Right cardiac atrium (tissue), 5 donors: Measurements from ENCODE around the gene EDN2. TPM values are rescaled to one million over a fixed set of nuclear protein-coding genes. Genes with fewer than 3 reads are reported as not detected.

Experiments
- ATAC-seq, 2 donors: fragments of 200-7000 bp; cut with Tn5 transposase; one replicate each; pipeline versions ENCODE4 v1.8.0 to v1.9.1; 2020; ENCODE audit warnings: moderate library complexity in 2 of 2, mild to moderate bottlenecking in 1 of 2
- DNase-seq, 3 donors: peaks; one replicate each; pipeline ENCODE4 v3.0.0-alpha.2; 2020
- H3K27ac ChIP-seq: one replicate; pipeline ENCODE4 v1.5.1; 2013; ENCODE audit warnings: mild to moderate bottlenecking, low read length, control low read depth, moderate library complexity
- H3K27me3 ChIP-seq: one replicate; pipeline ENCODE4 v1.6.1; 2013; ENCODE audit not compliant: control insufficient read depth, insufficient read depth
- H3K4me1 ChIP-seq: one replicate; pipeline ENCODE4 v1.6.1; 2013; ENCODE audit warnings: low read length; ENCODE audit not compliant: control insufficient read depth, insufficient read depth
- H3K4me3 ChIP-seq: one replicate; pipeline ENCODE4 v1.5.1; 2013; ENCODE audit warnings: low read length, control low read depth
- H3K9me3 ChIP-seq: one replicate; pipeline ENCODE4 v1.6.1; 2013; ENCODE audit warnings: low read length; ENCODE audit not compliant: control insufficient read depth
- WGBS: extraction: QIAGEN DNeasy Blood & Tissue Kit; methylation state at CpG from one replicate; pipeline ENCODE4 v1.1.7; 2013; 5-methylcytosine and 5-hydroxymethylcytosine counted together
- intact Hi-C, 4 donors: fragments of 100-400 bp; cut with DNase I; formaldehyde crosslinking; loops; one replicate each; pipeline versions ENCODE4 v1.11.0 to v1.14.0; 2022 to 2023
- polyA plus RNA-seq: library from polyadenylated mRNA; stranded (reverse); fragments of 200-250 nt; gene quantifications from one replicate; pipeline ENCODE4 v1.2.3, GENCODE V29; 2013
- total RNA-seq, 4 donors: library from RNA; stranded (reverse); fragmentation: NEBNext Ultra II Directional; extraction: Animal tissue kit (Norgen Biotek cat#: 25700); gene quantifications; one replicate each; pipeline ENCODE4 v1.2.1, GENCODE V29; 2021
- donor health status: healthy with polysubstance abuse.
- donor health status: DM: no; HTN: yes; CAD: no.
- donor health status: DM: no; HTN: no; CAD: no.
- donor health status: DM: no; HTN: yes; CAD: no; lungs with severe emphysema.
- donor health status: DM: yes; HTN: yes; CAD: no.

Gene EDN2
- total and polyA plus RNA-seq, 5 donors, result 0.07 to 0.56 (median 0.37) TPM

- no peaks in the 10 kb centered on the region for H3K9me3 ChIP-seq
- DNase-seq (peak in 1 of 3 donors; percentile 44), ATAC-seq (no peak)
- intact Hi-C loops, result no loop called here
- 91% methylated on average over 15 of the region's 15 CpGs for WGBS
- no peaks in the 10 kb centered on the region for H3K27me3 ChIP-seq
- H3K4me3 ChIP-seq, result no peak overlapping the region
- no peaks in the 10 kb centered on the region for H3K4me1 ChIP-seq
- H3K27ac ChIP-seq, result no peak overlapping the region
Observed at GRCh38 chr1:41481109-41481775, 3.2 kb downstream of the EDN2 start.

DNA sequence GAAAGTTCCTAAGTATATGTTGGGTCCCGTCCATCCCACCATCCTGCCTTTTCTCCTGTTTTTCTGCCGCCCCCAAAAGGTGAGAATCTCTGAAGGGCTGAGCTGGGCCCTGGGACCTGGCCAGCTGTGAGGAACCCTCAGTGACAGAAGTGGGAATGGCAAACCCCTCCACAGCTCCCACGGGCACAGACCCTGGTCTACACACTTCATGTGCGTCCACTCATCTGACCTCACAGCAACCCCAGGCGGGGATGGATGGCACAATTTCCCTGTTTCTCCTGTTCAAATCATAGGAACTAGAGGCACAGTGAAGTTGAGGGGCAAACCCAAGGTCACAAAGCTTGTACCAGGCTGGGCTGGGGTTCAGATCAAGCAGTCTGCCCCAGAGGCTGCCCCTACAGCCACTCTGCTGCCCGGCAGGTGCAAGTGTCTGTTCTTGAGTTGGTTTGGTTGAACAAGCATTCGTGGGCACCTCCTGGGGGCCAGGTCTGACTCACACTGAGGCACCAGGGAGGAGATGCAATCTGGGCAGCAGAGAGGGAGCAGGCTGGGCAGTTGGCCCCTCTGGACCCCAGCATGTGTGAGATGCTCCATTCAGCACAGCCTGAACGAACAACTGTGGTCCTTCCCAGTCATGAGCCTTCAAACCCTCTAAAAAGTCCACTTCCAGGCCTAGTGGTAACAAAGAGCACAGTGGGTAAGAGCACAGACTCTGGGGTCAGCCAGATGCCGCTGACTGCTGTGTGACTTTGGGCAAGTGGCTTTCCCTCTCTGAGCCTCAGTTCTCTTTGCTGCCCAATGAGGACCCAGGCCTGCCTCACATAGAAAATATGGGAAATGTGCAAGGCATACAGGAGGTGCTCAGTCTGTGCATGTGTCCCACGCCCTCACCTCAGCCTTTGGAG lies 4.0 kb downstream of the EDN2 start:
- intact Hi-C loops, result no loop called here
- no peaks in the 10 kb centered on the region for H3K27me3 ChIP-seq
- H3K4me1 ChIP-seq, result no peaks in the 10 kb centered on the region
- WGBS, result 89% methylated on average over 10 of the region's 10 CpGs
- DNase-seq (peak in 1 of 3 donors; percentile 23), ATAC-seq (no peak)
- H3K9me3 ChIP-seq, result no peaks in the 10 kb centered on the region
- H3K4me3 ChIP-seq, result no peak overlapping the region
- no peak overlapping the region for H3K27ac ChIP-seq

DNA sequence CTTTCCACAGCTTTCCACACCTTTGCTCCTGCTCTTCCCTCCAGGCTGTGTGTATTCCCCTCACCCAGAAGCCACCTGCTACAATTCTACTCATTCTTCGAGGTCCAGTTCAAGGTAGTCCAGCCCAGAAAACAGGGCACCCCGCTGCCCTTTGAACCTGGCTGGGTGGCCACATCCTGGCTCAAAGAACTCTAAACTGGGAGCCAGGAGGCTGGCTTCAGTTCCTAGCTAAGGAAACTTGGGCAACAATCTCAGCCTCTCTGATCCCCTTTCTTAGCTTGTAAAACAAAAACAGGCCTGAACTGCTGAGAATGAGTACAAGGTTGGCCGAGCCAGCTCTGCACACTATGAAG lies 4.7 kb downstream of the EDN2 start:
- Histone ChIP-seq H3K4me3 (no peak overlapping the region), H3K27me3 (no peaks in the 10 kb centered on the region), H3K4me1 (no peaks in the 10 kb centered on the region), H3K27ac (no peak overlapping the region), H3K9me3 (no peaks in the 10 kb centered on the region)
- intact Hi-C loops, result no loop called here
- WGBS, result 80% methylated on average over 3 of the region's 3 CpGs
- DNase-seq, result no peak
- no peak for ATAC-seq

DNA sequence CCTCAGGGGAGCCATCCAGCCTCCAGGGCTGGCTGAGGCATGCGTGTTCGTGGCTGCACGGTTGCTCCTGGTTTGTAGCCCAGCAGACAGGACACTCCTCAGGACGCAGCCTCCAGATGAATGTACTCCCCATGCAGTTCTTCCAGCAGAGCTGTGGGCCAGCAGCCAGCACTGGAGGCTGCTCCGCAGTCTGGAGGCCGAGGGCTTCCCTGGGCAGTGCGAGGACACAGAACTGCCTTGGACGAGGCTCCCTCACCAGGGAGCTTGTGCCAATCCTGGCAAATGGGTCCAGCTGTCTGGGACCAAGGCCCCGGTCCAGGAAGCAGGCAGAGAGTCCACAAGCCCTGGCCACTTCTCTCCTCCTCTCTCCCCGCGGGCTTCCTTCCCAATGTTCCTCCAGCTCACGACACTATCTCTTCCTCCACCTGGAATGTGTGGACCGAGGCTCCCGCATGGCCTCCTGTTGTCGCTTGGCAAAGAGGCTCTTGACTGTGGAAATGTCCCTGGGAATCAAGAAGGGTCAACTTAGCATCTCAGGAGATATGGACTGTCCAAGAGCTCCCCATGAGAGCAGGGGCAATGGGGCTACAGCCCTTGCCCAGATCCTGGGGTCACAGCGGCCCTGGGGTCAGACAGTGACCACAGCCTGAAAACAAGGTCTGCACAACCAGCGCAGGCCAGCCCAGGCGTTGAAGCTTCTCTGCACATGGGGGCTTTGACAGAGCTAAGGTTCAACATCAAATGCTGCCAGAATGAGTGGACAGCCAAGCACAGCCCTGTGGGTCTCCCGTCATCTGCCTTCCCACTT lies 5.3 kb downstream of the EDN2 start:
- no peaks in the 10 kb centered on the region for H3K9me3 ChIP-seq
- peak; percentile 49 to 59 for ATAC-seq
- 44% methylated on average over 19 of the region's 19 CpGs for WGBS
- H3K27me3 ChIP-seq, result no peaks in the 10 kb centered on the region
- no peak overlapping the region for H3K27ac ChIP-seq
- peak; percentile 79 to 92 (median 91) for DNase-seq
- no peaks in the 10 kb centered on the region for H3K4me1 ChIP-seq
- intact Hi-C loops, result no loop called here
- no peak overlapping the region for H3K4me3 ChIP-seq

DNA sequence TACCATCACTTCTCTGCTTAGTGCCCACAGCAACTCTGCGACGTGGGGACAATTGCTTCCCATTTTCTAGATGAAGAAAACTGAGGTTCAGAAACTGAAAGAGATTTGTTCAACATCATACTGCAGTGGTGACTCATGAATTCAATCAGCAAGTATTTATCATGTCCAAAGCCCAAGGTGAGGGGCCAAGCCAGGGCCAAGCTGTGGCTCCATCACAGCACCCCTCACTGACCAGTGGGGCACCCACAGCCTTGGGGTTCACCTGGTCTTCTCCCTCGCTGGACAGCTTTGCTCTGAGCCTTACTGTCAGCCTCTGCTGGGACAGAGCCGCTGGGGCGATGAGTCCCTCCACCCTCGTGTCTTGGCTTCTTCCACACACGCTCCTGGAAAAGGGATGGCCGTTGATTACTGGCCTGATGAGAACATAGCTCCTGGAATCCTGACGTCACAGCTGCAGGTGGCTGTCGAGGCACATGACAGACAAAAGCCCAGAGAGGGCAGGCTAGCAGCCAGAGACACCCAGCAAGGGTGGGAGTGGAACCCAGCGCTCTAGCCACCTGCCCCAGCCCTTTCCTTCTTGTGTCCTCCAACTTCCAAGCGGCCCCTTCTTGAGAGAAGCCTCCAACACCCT lies 6.2 kb downstream of the EDN2 start:
- WGBS, result 76% methylated on average over 12 of the region's 12 CpGs
- DNase-seq (peak in 1 of 3 donors; percentile 49), ATAC-seq (no peak)
- no peak overlapping the region for H3K4me3 ChIP-seq
- no peaks in the 10 kb centered on the region for H3K9me3 ChIP-seq
- intact Hi-C loops, result no loop called here
- H3K27ac ChIP-seq, result no peak overlapping the region
- H3K4me1 ChIP-seq, result no peaks in the 10 kb centered on the region
- H3K27me3 ChIP-seq, result no peaks in the 10 kb centered on the region

DNA sequence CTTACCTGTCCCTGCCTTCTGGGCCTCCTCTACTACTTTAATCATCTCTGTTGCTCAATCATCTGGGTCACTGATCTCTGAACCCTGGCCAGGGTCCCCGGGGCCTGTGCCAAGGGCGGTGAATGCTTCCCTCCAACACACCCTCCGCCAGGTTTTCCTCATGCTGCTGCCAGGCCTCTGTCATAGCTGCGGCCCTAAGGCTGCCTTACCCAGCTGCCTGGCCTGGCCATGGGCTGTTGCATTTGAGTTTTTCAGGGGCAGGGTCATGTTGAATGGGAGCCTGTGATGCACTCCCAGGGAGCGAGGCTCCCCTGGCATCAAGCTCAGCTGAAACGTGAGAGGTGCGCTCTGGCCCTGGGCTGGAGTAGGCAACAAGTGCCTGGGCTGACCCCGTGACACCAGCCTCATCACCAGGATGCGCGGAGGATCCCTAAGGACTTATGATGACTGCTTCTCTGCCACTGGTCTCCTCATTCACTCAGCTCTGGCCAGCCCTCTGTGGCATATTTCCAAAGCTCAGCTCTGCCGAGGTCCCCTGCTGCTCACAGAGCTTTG lies 7.6 kb downstream of the EDN2 start:
- 59% methylated on average over 11 of the region's 11 CpGs for WGBS
- ATAC-seq, result no peak
- H3K9me3 ChIP-seq, result no peaks in the 10 kb centered on the region
- intact Hi-C loops, result no loop called here
- H3K27ac ChIP-seq, result no peak overlapping the region
- no peaks in the 10 kb centered on the region for H3K27me3 ChIP-seq
- no peaks in the 10 kb centered on the region for H3K4me1 ChIP-seq
- no peak overlapping the region for H3K4me3 ChIP-seq
- DNase-seq, result peak in 2 of 3 donors; percentile 66 to 68

DNA sequence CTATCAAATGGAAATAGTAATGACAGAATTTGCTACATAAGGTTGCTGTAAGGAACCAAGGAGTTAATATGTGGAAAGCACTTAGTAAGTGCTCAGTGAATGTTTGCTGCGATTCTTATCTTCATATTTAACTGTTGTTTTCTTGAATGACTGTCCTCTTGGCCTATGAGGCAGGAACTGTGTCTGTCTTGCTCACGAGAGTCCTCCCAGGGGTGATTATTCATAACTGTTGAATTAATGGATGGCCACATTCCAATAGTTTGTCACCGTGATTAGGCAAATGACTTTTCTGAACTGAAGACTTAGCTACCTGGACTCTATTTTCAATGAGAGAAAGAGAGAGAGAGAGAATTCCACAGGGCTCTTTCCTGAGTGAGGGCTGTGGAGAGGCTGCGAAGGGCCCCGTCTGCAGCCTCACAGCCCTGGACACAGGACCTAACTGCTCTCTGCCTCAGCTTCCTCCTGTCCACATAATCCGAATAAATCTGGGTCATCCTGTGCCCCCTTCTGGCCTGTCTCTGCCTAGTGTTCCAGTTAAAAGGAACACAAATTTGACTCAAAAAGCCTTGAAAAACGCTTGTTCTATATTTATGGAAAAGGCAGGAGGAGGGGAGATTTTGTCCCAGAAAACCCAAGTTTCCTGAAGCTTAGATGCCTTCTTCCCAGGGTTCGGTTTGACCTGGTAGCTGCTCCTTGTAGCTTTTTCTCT lies 8.5 kb downstream of the EDN2 start:
- H3K27ac ChIP-seq, result no peak overlapping the region
- WGBS, result 44% methylated on average over 8 of the region's 8 CpGs
- no peak overlapping the region for H3K4me3 ChIP-seq
- H3K9me3 ChIP-seq, result no peaks in the 10 kb centered on the region
- H3K4me1 ChIP-seq, result no peaks in the 10 kb centered on the region
- no peak for ATAC-seq
- H3K27me3 ChIP-seq, result no peaks in the 10 kb centered on the region
- intact Hi-C loops, result no loop called here
- DNase-seq, result no peak

- ATAC-seq, result no peak
- intact Hi-C loops, result no loop called here
- H3K27me3 ChIP-seq, result no peaks in the 10 kb centered on the region
- H3K9me3 ChIP-seq, result no peaks in the 10 kb centered on the region
- H3K4me1 ChIP-seq, result no peaks in the 10 kb centered on the region
- 75% methylated on average over 4 of the region's 4 CpGs for WGBS
- H3K27ac ChIP-seq, result no peak overlapping the region
- no peak overlapping the region for H3K4me3 ChIP-seq
- no peak for DNase-seq
Observed at GRCh38 chr1:41475346-41475745, 9.1 kb downstream of the EDN2 start.

DNA sequence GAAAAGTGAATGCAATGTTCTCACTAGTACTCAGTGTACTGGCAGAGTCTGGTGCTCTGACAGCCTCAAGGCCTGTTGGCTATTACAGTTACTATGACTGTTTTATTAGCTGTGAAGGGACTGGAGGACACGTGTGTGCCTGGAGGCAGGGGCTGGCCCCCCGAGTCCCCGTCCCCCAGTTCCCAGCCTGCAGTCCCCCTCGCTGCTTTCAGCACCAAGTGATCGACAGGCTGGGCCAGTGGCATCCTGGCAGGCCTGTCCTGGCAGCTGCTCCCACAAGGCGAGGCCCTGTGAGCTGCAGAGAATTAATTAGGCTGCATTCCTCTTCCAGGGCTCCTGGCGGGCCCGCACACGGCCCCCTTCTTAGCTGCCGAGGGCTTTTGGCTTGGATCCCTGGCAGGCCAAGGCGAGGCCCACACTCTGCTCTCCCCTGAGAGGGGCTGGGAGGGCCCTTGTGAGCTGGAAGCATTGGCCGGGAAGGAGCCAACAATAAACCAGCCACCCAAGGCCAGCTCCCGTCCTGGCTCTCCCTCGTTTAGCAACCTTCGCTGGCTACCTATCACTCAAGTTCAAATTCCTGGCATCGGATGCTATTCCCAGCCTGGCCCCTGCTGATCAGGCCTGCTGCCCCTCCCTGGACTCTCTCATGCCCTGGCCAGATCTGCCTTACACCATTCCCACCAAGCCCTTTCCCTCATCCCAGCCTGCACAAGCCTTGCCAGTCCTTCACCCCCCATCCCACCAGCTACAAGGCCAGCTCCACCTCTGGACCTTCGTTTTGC lies 9.8 kb downstream of the EDN2 start:
- Histone ChIP-seq H3K9me3 (no peaks in the 10 kb centered on the region), H3K4me1 (no peaks in the 10 kb centered on the region), H3K4me3 (no peak overlapping the region), H3K27me3 (no peaks in the 10 kb centered on the region), H3K27ac (peak overlapping the region; percentile 40)
- intact Hi-C loops, result no loop called here
- ATAC-seq (peak; percentile 62 to 81), DNase-seq (peak; percentile 72 to 90 (median 89))
- 41% methylated on average over 17 of the region's 17 CpGs for WGBS
